ENCODE results near the gene GALR3.

DNA sequence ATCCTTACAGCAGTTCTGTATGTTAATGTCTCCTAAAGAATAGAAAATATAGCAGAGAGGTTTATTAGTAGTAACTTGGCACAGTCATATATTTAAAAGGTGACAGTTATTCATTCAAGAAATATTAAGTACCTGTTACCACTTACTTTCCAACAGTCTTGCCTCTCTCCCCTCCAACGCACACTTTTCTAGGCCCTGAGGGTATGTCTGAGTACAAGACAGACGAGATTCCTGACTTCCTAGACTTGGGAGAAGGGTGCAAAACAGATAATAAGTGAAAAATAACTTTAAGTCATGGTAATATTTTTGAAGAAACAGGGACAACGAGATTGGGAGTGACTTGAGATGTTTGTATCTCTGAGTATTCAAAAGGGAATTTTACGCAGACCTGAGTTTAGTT is 27.6 kb downstream of the GALR3 start:
- TF ChIP-seq TOX (CRISPR knock-in tag; IDR thresholded peaks at IDR 0.05; ENCODE audit: borderline replicate concordance) (no peak), ZFP3 (CRISPR knock-in tag; IDR thresholded peaks at IDR 0.05) (no peak), GLIS3 (CRISPR knock-in tag; IDR thresholded peaks at IDR 0.05) (no peak)
- TF ChIP-seq, protein P1, sequence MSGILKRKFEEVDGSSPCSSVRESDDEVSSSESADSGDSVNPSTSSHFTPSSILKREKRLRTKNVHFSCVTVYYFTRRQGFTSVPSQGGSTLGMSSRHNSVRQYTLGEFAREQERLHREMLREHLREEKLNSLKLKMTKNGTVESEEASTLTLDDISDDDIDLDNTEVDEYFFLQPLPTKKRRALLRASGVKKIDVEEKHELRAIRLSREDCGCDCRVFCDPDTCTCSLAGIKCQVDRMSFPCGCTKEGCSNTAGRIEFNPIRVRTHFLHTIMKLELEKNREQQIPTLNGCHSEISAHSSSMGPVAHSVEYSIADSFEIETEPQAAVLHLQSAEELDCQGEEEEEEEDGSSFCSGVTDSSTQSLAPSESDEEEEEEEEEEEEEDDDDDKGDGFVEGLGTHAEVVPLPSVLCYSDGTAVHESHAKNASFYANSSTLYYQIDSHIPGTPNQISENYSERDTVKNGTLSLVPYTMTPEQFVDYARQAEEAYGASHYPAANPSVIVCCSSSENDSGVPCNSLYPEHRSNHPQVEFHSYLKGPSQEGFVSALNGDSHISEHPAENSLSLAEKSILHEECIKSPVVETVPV (CRISPR knock-in tag; IDR thresholded peaks at IDR 0.05), result no peak
